HG02870 (cell line): ENCODE measurements around the gene OR51B2.
"Not testable (repeated sequence)": the region's sequence is repeated elsewhere in the genome, so short reads cannot be mapped to it uniquely, and the experiment has no call there.

Experiments
- ATAC-seq: cut with Tn5 transposase; IDR thresholded peaks from one replicate; pipeline ENCODE4 v1.9.1; 2021; ENCODE audit warnings: mild to moderate bottlenecking, moderate library complexity; ENCODE audit not compliant: unreplicated experiment

OR51B2 gene

GRCh38 chr11:5313326-5314023 lies 10.6 kb downstream of the OR51B2 start:
- not testable (repeated sequence) for ATAC-seq

GRCh38 chr11:5310423-5310822 lies 13.7 kb downstream of the OR51B2 start:
- no peak for ATAC-seq

- no peak for ATAC-seq
These were observed 16.7 kb downstream of the OR51B2 start for GRCh38 chr11:5307256-5308019.

GRCh38 chr11:5304046-5304445 lies 20.1 kb downstream of the OR51B2 start:
- no peak for ATAC-seq

DNA sequence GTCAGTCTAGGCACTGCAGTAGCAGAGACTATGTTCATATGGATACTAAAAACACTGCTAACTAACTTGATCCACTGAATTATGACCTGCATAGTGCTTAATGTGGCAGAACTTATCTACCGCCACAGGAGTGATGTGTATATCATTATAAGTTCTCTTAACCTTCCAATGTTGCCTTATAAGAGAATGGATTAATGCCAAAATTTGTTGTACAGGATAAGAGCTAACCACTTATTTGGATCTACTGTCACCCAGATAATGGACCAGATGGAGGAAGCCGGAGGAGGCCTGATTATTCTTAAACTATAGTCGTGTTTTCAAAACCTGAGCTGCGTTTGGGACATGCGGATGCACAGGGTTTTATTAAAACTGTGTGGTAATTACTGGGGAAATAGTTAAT lies 20.5 kb downstream of the OR51B2 start:
- ATAC-seq, result no peak

DNA sequence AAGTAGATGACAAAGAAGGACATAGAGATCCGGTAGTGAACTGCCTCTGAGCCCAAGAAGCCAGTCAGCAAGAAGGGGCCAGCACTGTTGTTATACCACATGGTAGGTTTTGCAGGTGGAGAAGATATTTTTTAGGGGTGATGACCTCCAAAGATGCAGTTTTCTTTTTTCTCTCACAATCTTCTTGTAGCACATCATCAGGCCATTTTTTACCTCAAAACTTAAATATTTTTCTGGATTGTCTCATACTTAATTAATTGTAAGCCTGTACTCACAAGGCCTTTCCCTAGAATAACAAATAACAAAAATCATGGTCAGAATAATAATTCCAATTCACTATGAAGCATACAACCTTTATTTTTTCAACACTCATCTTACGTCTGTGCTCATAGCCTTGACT lies 22.3 kb downstream of the OR51B2 start, which contains the start of gene OR51B4:
TSS of gene OR51B4 (minus strand) at position 101 of the 400 bp plus-strand sequence. CDS start at position 101, 0 bp downstream.
- no peak for ATAC-seq

- no peak for ATAC-seq
These were observed 23.8 kb downstream of the OR51B2 start for GRCh38 chr11:5300251-5300650.

DNA sequence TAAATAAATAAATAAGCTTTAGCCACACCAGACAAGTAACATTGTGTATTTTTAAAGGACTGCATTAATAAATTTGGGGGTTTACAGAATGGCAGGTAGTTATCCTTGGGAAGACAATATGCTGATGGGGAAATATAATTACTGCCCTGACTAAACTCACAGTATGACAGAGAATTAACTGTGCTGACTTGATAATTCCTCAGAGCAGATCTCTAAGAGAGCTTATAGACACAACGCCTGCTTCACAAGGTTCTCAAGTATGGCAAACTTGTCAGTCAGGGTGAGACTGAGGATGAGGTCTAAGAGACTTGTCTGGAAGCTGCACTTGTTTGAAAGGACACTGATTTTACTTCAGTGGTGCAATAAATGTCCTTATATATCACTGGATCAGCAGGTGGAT lies 25.6 kb downstream of the OR51B2 start:
- ATAC-seq, result no peak

GRCh38 chr11:5297721-5298323 lies 26.3 kb downstream of the OR51B2 start:
- ATAC-seq, result no peak

DNA sequence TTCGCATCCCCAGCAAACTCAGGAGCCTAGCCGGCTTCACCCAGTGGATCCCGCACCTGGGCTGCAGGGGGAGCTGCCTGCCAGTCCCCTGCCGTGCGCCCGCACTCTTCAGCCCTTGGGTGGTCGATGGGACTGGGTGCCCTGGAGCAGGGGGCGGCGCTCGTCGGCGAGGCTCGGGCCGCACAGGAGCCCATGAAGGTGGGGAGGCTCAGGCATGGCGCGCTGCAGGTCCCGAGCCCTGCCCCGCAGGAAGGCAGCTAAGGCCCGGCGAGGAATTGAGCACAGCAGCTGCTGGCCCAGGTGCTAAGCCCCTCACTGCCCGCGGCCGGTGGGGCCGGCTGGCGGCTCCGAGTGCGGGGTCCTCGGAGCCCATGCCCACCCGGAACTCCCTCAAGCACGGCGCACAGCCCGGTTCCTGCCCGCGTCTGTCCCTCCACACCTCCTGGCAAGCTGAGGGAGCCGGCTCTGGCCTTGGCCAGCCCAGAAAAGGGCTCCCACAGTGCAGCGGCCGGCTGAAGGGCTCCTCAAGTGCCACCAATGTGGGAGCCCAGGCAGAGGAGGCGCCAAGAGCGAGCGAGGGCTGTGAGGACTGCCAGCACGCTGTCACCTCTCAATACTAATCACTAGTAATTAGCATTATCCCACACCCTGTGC lies 29.6 kb downstream of the OR51B2 start:
- not testable (repeated sequence) for ATAC-seq

GRCh38 chr11:5293028-5293427 lies 31.1 kb downstream of the OR51B2 start:
- ATAC-seq, result no peak

DNA sequence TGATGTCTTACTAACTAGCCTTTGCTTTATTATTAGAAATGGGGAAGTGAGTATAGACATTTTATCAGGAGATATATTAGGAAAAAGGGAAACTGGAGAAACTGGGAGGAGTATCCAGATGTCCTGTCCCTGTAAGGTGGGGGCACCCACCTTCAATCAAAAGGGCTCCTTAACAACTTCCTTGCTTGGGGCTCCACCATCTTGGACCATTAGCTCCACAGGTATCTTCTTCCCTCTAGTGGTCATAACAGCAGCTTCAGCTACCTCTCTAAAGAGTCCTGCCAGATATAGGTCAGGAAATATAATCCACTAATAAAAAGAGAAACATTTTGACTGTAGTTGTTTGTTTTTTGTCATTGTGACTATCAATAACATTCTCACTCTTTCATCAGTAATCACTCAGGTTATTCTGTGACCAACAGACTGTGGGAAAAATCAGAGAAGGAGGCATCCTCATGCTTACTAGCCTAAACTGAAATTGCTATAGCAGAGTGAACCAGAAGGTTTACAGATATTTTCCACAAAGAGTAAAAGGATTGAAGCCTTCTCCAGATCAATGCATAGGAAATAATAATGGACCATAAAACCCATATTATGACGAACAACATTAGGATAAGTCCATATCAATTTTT lies 32.8 kb downstream of the OR51B2 start:
- ATAC-seq, result peak; percentile 80

DNA sequence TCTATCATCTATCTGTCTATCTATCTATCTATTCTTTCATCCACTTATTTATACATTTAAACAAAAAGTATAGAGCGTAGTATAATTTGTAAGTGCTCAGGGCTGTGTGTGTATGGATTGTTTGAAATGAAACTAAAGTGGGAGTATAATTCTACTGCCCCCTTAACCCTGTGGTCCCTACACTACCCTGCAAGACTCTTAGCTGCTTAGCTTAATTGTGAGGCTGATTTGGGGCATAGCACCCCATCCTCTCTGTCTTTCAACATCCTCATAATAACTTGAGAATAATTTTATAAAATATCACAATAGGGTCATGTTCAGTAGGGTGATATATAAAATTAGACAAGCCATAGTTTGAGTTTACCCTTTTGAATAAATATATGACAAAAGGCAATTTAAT lies 34.0 kb downstream of the OR51B2 start:
- no peak for ATAC-seq

- no peak for ATAC-seq
These were observed 34.4 kb downstream of the OR51B2 start for GRCh38 chr11:5289696-5290095.

DNA sequence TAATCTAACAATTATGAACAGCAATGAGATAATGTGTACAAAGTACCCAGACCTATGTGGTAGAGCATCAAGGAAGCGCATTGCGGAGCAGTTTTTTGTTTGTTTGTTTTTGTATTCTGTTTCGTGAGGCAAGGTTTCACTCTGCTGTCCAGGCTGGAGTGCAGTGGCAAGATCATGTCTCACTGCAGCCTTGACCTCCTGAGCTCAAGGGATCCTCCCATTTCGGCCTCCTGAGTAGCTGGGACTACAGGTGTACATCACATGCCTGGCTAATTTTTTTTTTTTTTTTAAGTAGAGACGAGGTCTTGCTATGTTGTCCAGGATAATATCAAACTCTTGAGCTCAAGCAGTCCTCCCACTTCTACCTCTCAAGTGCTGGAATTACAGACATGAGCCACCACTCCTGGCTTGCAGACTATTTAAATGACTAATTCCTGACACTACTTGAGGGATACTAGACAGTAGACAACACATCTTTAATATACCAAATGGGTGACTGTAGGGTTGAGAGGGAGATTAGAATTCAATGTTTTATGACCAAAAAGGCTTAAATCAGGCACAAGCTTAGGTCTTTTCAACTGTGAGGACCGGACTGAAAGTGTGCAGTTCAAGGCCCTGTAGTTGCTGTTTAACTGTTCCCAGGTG lies 35.1 kb downstream of the OR51B2 start:
- no peak for ATAC-seq

GRCh38 chr11:5288108-5288905 lies 35.8 kb downstream of the OR51B2 start:
- no peak for ATAC-seq

GRCh38 chr11:5286901-5287300 lies 37.2 kb downstream of the OR51B2 start:
- ATAC-seq, result no peak

GRCh38 chr11:5286351-5286750 lies 37.7 kb downstream of the OR51B2 start:
- no peak for ATAC-seq

DNA sequence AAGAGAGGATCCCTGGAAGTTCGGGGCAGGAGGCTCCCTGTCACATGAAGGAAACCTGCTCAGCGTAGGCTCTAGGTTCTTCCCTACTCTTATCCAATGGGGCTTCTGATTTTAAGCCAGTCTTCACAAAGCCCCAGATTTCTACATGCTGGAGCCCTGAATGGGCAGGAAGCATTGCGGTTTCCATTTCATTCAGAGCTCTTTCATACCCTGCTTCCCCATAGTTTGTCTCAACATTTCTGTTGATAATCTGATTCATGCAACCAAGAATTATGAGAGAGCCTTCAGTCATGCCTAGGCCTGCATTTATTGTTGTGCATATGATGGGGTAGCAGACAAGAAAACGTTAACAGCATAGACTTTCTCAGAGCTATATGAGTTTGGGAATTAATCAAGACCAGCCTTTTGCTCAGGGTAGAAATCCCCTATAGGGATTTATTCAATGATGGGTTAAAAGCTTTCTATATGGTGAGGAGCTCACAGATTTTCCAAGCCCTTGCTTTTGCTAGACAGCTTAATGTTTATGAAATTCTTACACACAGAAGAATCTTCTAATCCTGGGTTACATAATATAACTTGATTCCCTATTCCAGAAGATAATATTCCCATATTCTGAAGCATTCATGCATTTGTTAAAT lies 38.3 kb downstream of the OR51B2 start:
- ATAC-seq, result peak; percentile 44
